ENCODE data around the gene KRT23. TPM values are rescaled to one million over a fixed set of nuclear protein-coding genes. Genes with fewer than 3 reads are reported as not detected.

KRT23 gene
- total and polyA plus RNA-seq, 2 experiments from 2014 or later = not detected

DNA sequence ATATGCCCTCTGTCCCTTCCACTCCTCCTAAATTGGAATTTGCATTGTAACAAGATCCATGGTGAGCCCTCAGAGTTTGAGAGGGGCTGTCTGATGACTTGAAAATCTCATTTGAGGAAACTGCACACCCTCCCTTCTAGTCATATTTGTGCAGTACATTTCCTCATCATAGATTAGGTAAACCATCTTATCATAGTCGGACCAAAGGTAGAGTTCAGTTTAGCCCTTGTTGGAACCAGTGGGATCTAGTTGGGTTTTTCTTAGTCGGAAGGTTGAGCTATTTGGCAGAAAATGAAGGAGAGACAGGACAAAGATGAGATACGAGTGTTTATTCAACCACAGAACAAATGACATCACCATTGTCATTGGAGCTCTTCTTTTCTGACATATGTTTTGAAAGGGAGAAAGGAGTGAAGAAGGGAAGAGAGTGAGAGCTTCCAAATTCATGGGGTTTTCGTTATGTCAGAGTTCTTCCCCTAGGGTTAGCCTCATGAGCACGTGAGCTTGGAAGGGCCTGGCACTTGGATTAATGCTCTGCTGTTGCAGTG is 36.6 kb downstream of the KRT23 start:
- Histone ChIP-seq H3K27ac (no peak overlapping the region), H3K9me3 (ENCODE audit: low read depth) (no peaks in the 10 kb centered on the region), H3K4me1 (ENCODE audit: low read depth) (no peaks in the 10 kb centered on the region), H3K4me3 (no peak overlapping the region), H3K27me3 (peaks cover 41% of the 10 kb centered on the region), H3K36me3 (no peaks in the 10 kb centered on the region)
- DNase-seq (ENCODE audit: low read depth in 1 of 2, low spot score in 1 of 2) = no peak
- TF ChIP-seq CTCF (IDR thresholded peaks at IDR 0.05; ENCODE audit: low read depth, low read length) = no peak

GRCh38 chr17:40896916-40897455 is 40.5 kb downstream of the KRT23 start:
- Histone ChIP-seq H3K4me3 (no peak overlapping the region), H3K4me1 (ENCODE audit: low read depth) (no peaks in the 10 kb centered on the region), H3K27me3 (peaks cover 21% of the 10 kb centered on the region), H3K36me3 (no peaks in the 10 kb centered on the region), H3K27ac (no peak overlapping the region), H3K9me3 (ENCODE audit: low read depth) (no peaks in the 10 kb centered on the region)
- DNase-seq (ENCODE audit: low read depth in 1 of 2, low spot score in 1 of 2) = no peak
- TF ChIP-seq CTCF (IDR thresholded peaks at IDR 0.05; ENCODE audit: low read depth, low read length) = no peak

DNA sequence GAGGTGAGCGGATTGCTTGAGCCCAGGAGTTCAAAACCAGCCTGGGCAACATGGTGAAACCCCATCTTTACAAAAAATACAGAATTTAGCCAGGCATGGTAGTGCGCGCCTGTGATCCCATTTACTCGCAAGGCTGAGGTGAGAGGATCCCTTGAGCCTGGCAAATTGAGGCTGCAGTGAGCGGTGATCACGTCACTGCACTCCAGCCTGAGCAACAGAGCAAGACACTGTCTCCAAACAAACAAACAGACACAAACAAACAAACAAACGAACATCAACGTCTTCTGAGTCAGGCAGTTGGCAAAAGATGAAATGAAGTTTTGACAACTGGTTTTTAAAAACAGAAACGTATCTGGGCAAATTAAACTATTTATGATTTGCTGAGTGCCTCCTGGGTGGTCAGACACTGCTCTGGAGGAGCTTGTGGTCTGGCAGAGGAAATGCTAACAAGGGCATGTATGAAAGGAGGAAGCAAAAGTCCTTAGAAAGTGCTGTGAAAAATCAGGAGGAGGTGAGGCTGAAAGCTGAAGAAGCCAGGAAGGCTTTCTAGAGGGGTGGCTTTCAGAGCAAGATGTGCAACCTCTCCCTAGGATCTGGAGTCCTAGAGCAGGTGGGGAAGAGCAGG is 42.2 kb downstream of the KRT23 start:
- no peak for TF ChIP-seq CTCF (IDR thresholded peaks at IDR 0.05; ENCODE audit: low read depth, low read length)
- Histone ChIP-seq H3K27ac (no peak overlapping the region), H3K4me1 (ENCODE audit: low read depth) (no peaks in the 10 kb centered on the region), H3K9me3 (ENCODE audit: low read depth) (no peaks in the 10 kb centered on the region), H3K27me3 (peaks cover 16% of the 10 kb centered on the region), H3K36me3 (no peaks in the 10 kb centered on the region), H3K4me3 (no peak overlapping the region)
- no peak for DNase-seq (ENCODE audit: low read depth in 1 of 2, low spot score in 1 of 2)

GRCh38 chr17:40888196-40888720 is 49.2 kb downstream of the KRT23 start:
- no peak for TF ChIP-seq CTCF (IDR thresholded peaks at IDR 0.05; ENCODE audit: low read depth, low read length)
- no peak for DNase-seq (ENCODE audit: low read depth in 1 of 2, low spot score in 1 of 2)
- no peak overlapping the region for H3K27ac ChIP-seq
- peaks cover 8% of the 10 kb centered on the region for H3K27me3 ChIP-seq
- no peak overlapping the region for H3K4me3 ChIP-seq
- no peaks in the 10 kb centered on the region for H3K36me3 ChIP-seq
- H3K9me3 ChIP-seq (ENCODE audit: low read depth) = no peaks in the 10 kb centered on the region
- H3K4me1 ChIP-seq (ENCODE audit: low read depth) = peaks cover 4% of the 10 kb centered on the region

- Histone ChIP-seq H3K4me3 (no peak overlapping the region), H3K4me1 (ENCODE audit: low read depth) (peaks cover 4% of the 10 kb centered on the region)
- no peak for TF ChIP-seq CTCF (IDR thresholded peaks at IDR 0.05; ENCODE audit: low read depth, low read length)
These were observed 51.4 kb downstream of the KRT23 start for GRCh38 chr17:40886090-40886489.

More at GRCh38 chr17:40886090-40886489, 51.4 kb downstream of the KRT23 start:
- Histone ChIP-seq H3K27ac (no peak overlapping the region), H3K27me3 (peaks cover 11% of the 10 kb centered on the region), H3K36me3 (no peaks in the 10 kb centered on the region), H3K9me3 (ENCODE audit: low read depth) (no peaks in the 10 kb centered on the region)
- DNase-seq (ENCODE audit: low read depth in 1 of 2, low spot score in 1 of 2) = peak in 1 of 2 donors; percentile 4
